ENCODE results near the gene SLC25A20. TPM values are rescaled to one million over a fixed set of nuclear protein-coding genes. Genes with fewer than 3 reads are reported as not detected.
A peak's percentile ranks its signal among the peaks of the same experiment; 100 is the strongest.

SLC25A20 gene
- total RNA-seq, 1 donor from 2014 or later, result 10.5 TPM

GRCh38 chr3:48848816-48849515 is 49.7 kb downstream of the SLC25A20 start:
- H3K4me1 Mint-ChIP-seq, result peaks cover 21% of the 10 kb centered on the region
- no peaks in the 10 kb centered on the region for H3K27me3 Mint-ChIP-seq (ENCODE audit: low read depth)
- no peaks in the 10 kb centered on the region for H3K9me3 Mint-ChIP-seq
- DNase-seq (ENCODE audit: low spot score in 2 of 2, unreplicated experiment in 2 of 2), result no peak
- H3K27ac Mint-ChIP-seq, result no peak overlapping the region
- no peak for TF ChIP-seq CTCF (IDR thresholded peaks at IDR 0.05; ENCODE audit: unreplicated experiment)
- H3K36me3 Mint-ChIP-seq, result peaks cover 6% of the 10 kb centered on the region
- peak overlapping the region; percentile 81 for H3K4me3 Mint-ChIP-seq

- DNase-seq (ENCODE audit: low spot score in 2 of 2, unreplicated experiment in 2 of 2), result peak; percentile 63 to 84
- TF ChIP-seq CTCF (IDR thresholded peaks at IDR 0.05; ENCODE audit: unreplicated experiment), result no peak
- Mint-ChIP-seq H3K4me1 (peaks cover 17% of the 10 kb centered on the region), H3K9me3 (no peaks in the 10 kb centered on the region), H3K36me3 (peaks cover 6% of the 10 kb centered on the region), H3K27me3 (ENCODE audit: low read depth) (no peaks in the 10 kb centered on the region), H3K4me3 (peak within 1 kb of the TSS; percentile 81), H3K27ac (peak within 1 kb of the TSS; percentile 93)
These were observed 50.9 kb downstream of the SLC25A20 start, which contains the start of gene PRKAR2A for GRCh38 chr3:48847504-48848423. TSS of gene PRKAR2A (minus strand) at chr3:48847874. CDS start at chr3:48847596, 278 bp downstream.

- H3K4me1 Mint-ChIP-seq, result peaks cover 17% of the 10 kb centered on the region
- peak; percentile 53 to 78 for DNase-seq (ENCODE audit: low spot score in 2 of 2, unreplicated experiment in 2 of 2)
- peak overlapping the region; percentile 79 for H3K27ac Mint-ChIP-seq
- peaks cover 6% of the 10 kb centered on the region for H3K36me3 Mint-ChIP-seq
- peak overlapping the region; percentile 81 for H3K4me3 Mint-ChIP-seq
- no peaks in the 10 kb centered on the region for H3K27me3 Mint-ChIP-seq (ENCODE audit: low read depth)
- no peaks in the 10 kb centered on the region for H3K9me3 Mint-ChIP-seq
- no peak for TF ChIP-seq CTCF (IDR thresholded peaks at IDR 0.05; ENCODE audit: unreplicated experiment)
These were observed 51.6 kb downstream of the SLC25A20 start for GRCh38 chr3:48847053-48847503.

- Mint-ChIP-seq H3K27ac (no peak overlapping the region), H3K36me3 (peaks cover 6% of the 10 kb centered on the region), H3K27me3 (ENCODE audit: low read depth) (no peaks in the 10 kb centered on the region), H3K9me3 (no peaks in the 10 kb centered on the region), H3K4me3 (peak overlapping the region; percentile 6), H3K4me1 (peaks cover 17% of the 10 kb centered on the region)
- no peak for TF ChIP-seq CTCF (IDR thresholded peaks at IDR 0.05; ENCODE audit: unreplicated experiment)
- no peak for DNase-seq (ENCODE audit: low spot score in 2 of 2, unreplicated experiment in 2 of 2)
These were observed 53.5 kb downstream of the SLC25A20 start for GRCh38 chr3:48845170-48845569.

- no peak overlapping the region for H3K27ac Mint-ChIP-seq
- no peak overlapping the region for H3K4me3 Mint-ChIP-seq
- H3K4me1 Mint-ChIP-seq, result no peaks in the 10 kb centered on the region
- H3K9me3 Mint-ChIP-seq, result no peaks in the 10 kb centered on the region
- DNase-seq (ENCODE audit: low spot score in 2 of 2, unreplicated experiment in 2 of 2), result no peak
- no peaks in the 10 kb centered on the region for H3K27me3 Mint-ChIP-seq (ENCODE audit: low read depth)
- H3K36me3 Mint-ChIP-seq, result peaks cover 8% of the 10 kb centered on the region
- no peak for TF ChIP-seq CTCF (IDR thresholded peaks at IDR 0.05; ENCODE audit: unreplicated experiment)
These were observed 61.5 kb downstream of the SLC25A20 start for GRCh38 chr3:48837163-48837562.

Data from mesothelial cell of epicardium (in vitro differentiated cells).